ENCODE results near the gene LINGO1.
A peak's percentile ranks its signal among the peaks of the same experiment; 100 is the strongest.

LINGO1 gene

DNA sequence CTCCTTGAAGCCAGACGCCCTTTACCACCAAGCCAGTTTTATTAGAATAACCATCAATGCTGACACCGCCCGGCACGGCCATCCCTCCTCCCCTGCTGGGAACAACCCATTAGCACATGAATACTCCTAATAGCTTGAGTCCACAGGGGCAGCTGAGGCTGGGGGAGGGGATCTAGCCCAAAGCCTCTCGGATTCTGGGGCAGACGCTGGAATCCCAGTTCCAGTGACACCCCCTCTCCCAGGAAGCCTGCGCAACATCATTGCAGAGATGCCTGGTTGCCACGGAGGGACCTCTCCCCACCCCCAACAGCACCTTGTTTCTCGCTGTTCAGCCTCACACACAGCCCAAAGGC is 1.2 kb upstream of the LINGO1 start:
- DNase-seq (ENCODE audit: insufficient read length, low spot score) (no peak), FAIRE-seq (no peak)

- DNase-seq (ENCODE audit: insufficient read length, low spot score) (peak; percentile 87), FAIRE-seq (peak; percentile 70)
These were observed 611 bp upstream of the LINGO1 start for GRCh38 chr15:77633134-77633912.

- DNase-seq (ENCODE audit: insufficient read length, low spot score): no peak
- no peak for FAIRE-seq
These were observed 773 bp downstream of the LINGO1 start for GRCh38 chr15:77631745-77632533.

- DNase-seq (ENCODE audit: insufficient read length, low spot score) (no peak), FAIRE-seq (no peak)
These were observed 1.6 kb downstream of the LINGO1 start for GRCh38 chr15:77630956-77631744.

DNA sequence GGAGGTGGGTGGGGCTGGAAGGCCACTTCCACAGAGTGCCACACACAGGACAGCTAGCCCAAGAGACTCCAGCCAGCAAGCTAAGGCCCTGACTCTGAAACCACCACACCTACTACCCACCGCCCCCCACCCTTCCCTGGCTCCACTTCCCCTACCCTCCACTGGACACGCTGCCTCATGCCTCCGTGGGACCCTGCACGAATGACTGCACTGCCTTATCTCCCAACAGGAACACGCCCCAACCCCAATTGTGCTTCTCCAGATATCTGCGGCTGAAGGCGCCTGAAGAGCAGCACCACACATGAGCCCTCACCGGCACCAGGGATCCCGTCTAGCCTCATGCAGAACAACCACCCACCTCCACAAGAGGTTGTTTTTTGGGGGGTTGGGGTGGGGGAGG is 2.7 kb downstream of the LINGO1 start:
- DNase-seq (ENCODE audit: insufficient read length, low spot score): no peak
- FAIRE-seq: no peak

DNA sequence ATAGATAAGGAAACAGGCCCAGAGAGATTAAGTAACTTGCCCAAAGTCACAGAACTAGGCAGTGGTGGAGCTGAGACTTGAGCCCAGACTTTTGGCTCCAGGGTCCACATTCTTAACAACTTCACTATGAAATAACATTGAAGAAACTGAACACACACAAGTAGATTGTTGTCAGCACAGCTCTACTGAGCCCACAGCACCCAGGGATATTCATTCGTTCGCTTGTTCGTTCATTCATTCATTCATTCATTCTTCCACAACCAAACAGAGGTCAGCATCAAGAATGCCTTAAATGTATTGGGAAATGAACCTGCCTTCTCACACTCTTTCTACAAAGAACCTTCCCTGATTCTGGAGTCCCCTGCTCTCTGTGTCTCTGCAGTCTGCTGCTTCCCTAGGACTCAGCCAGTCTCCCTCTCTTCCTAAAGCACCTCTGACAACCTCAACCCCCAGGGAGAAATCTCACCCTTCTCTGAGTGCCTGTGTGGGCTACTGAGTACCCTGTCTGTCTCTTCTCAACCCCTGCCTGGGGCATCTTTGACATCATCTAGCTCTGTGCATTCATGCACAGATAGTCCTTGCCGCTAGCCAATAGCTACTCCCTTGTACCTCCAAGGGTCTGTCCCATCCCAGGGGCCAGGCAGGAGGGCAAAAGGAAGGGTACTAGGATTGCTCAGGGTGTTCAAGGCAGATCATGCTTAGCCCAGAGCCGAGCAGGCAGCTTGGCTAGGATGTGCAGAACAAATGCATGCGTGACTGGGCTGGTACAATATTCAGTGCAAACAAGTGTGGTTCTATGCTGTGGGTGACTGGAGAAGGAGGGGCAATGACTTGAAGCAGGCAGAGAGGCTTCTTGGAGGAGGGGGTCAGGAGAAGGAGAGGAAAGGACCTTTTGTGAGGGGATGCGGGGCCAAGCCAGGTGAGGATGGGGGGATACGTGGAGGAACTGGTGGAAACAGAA is 3.4 kb downstream of the LINGO1 start:
- no peak for DNase-seq (ENCODE audit: insufficient read length, low spot score)
- FAIRE-seq: no peak

GRCh38 chr15:77628010-77628409 is 4.7 kb downstream of the LINGO1 start:
- no peak for FAIRE-seq

DNA sequence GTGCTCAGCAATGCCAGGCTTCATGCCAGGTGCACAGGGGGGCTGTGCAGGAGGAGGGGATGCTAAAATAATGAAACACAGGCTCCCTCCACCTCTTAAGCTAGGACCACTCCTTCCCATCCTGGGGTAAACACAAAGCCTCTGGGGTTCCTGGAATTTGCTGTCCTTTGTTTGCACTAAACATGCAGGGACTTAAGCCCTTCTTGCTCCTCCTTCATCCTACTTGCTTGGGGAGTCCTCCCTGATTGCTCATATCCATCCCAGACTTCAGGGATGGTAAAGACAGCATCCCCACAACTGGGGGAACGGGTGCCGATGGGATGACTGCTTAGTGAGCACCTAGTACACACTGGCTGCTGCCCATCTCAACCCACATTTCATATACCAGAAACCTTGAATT is 5.1 kb downstream of the LINGO1 start:
- DNase-seq (ENCODE audit: insufficient read length, low spot score): no peak
- no peak for FAIRE-seq

More at GRCh38 chr15:77628010-77628409, 4.7 kb downstream of the LINGO1 start:
- no peak for DNase-seq (ENCODE audit: insufficient read length, low spot score)

DNA sequence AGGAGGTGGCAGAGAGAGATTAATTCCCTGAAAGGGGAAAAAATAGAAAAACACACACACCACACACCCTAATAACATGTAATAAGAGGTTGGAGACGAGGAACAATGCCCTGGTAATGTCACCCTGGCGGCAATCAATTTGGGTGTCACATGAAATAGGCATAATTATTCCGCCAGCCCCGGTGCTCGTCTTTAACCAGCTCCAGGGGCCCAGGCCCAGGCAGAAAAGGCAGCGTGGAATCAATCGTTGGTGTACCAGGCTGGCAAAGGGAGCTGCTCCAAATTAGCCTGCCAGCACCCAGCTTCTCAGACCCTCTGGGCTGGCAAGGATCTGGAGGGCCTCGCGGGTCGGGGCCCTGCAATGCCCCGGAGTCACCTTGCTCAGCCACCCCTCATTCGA is 5.6 kb downstream of the LINGO1 start:
- FAIRE-seq: no peak
- DNase-seq (ENCODE audit: insufficient read length, low spot score): no peak

- FAIRE-seq (no peak), DNase-seq (ENCODE audit: insufficient read length, low spot score) (no peak)
These were observed 6.7 kb downstream of the LINGO1 start for GRCh38 chr15:77626002-77626401.

DNA sequence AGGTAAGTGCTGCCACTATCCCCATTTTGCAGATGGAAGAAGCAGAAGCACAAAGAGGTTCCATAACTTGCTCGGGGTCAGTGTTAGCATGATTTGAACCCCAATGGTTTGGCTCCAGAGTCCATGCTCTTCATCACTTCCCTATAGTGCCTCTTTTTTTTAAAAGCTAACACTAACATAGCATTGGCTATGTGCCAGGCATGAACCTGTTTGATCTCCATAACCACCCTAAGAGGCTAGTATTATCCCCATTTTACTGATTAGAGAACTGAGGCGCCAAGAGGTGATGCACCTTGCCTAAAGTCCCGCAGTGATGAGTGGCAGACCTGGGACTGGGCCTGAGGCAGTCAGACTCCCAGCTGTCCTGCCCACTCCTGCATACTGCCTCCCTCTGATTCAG is 7.3 kb downstream of the LINGO1 start:
- FAIRE-seq: no peak
- no peak for DNase-seq (ENCODE audit: insufficient read length, low spot score)

- FAIRE-seq: no peak
- DNase-seq (ENCODE audit: insufficient read length, low spot score): no peak
These were observed 7.8 kb downstream of the LINGO1 start for GRCh38 chr15:77624868-77625267.

DNA sequence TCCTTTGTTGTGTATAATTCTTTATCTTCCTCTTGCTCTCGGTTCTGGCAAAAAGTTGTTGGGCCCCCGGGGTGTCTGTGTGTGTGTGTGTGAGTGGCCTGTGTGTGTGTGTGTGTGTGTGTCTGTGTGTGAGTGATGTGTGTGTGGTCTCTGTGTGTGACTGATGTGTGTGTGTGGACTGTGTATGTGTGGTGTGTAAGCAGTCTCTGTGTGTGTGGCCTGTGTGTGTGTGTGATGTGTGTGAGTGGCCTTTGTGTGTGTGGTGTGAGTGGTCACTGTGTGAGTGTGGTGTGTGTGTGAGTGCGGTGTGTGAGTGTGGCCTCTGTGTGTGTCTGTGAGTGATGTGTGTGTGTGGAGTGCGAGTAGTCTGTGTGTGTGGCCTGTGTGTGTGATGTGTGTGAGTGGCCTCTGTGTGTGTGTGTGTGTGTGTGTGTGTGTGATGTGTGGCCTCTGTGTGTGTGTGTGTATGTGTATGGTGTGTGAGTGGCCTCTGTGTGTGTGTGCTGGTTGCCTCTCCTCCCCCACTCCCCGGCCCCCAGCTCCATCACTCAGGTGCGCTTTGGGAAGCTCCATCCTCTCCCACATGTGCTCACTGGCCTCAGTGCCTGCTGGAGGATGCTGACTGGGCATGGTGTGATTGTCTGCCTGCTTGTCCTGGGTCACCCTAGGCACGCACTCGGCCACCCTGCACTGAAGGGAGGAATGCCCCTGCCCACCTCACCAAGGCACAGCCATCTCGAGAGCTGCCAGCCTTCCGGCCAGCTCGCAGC is 8.8 kb downstream of the LINGO1 start:
- FAIRE-seq (peak; percentile 68), DNase-seq (ENCODE audit: insufficient read length, low spot score) (no peak)

DNA sequence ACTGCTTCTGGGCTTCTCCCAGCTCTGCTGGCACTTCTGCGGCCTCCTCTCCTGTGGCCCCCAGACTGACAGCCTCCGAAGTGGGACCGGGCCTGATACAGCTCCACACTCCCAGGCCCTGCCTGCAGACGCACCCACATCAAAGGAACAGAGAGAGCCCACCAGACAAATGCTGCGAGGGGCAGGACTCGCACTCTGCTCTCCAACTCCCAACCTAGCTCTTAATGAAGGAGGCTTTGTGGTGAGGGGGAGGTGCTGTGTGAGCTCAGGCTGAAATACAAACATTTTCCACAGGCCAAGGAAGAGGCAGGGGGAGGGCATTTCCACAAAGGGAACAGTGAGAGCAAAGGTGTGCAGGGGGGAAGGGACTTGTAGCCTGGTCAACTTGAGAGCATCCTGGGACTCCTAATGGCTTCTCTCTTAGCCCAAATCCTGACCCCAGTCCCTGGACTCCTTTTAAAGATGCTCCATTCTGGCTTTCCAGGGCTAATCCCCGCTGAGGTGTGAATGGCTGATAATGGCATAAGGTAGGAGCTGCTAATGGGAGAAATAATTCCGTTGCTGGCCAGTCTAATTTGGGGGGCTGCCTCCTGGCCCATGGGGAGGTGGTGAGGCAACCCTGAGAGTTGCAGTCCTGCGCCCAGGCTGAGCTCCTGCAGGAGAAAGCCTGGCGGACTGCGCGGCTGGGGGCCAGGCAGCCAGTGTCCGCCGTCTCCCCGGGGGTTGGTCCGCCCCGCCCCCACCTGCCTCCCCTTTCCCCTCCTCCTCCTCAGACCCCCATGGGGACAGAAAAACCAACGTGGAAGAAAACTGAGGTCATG is 9.6 kb downstream of the LINGO1 start:
- no peak for FAIRE-seq

DNA sequence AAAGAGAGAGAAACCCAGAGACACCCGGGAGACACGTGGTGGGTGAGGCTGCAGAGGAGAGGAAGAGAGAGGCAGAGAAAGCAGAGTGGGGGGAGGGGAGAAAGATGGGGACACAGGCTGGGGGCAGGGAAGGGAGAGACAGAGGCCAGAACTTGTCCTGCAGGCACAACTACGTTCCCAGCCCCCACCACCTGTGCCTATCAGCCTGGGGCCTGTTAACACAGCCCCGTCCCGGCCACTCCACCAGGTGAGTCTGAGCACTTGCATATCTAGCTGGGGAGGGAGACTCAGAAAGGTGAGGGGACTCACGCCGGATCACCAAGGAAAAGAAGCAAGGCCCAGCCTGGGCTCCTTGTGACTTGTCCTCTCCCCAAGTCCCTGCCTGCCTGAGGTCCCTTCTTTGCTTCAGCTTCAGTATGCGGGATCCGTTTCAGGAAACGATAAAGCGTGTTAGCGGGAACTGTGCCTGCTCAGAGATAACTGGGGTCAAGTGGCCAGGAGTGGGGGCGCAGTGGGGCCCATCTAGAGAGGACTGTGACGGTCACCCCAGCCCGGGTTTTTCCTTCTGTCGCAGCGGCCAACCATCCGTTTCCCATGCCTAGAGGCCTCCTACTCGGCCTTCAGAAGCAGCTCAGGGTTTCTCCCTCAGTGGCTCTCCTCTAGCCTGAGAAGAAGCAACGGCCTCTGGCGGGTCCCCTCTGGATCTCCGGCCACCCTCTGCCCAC is 10.3 kb downstream of the LINGO1 start:
- FAIRE-seq: no peak
- no peak for DNase-seq (ENCODE audit: insufficient read length, low spot score)

More for the DNA sequence above, 9.6 kb downstream of the LINGO1 start:
- DNase-seq (ENCODE audit: insufficient read length, low spot score): no peak

- DNase-seq (ENCODE audit: insufficient read length, low spot score) (no peak), FAIRE-seq (no peak)
These were observed 10.9 kb downstream of the LINGO1 start for GRCh38 chr15:77621847-77622208.

GRCh38 chr15:77620960-77621647 is 11.6 kb downstream of the LINGO1 start:
- FAIRE-seq (no peak), DNase-seq (ENCODE audit: insufficient read length, low spot score) (no peak)
